ENCODE measurements around the gene IRF6.

GRCh38 chr1:209774592-209774991 lies 31.4 kb downstream of the IRF6 start:
- TF ChIP-seq, protein P1, sequence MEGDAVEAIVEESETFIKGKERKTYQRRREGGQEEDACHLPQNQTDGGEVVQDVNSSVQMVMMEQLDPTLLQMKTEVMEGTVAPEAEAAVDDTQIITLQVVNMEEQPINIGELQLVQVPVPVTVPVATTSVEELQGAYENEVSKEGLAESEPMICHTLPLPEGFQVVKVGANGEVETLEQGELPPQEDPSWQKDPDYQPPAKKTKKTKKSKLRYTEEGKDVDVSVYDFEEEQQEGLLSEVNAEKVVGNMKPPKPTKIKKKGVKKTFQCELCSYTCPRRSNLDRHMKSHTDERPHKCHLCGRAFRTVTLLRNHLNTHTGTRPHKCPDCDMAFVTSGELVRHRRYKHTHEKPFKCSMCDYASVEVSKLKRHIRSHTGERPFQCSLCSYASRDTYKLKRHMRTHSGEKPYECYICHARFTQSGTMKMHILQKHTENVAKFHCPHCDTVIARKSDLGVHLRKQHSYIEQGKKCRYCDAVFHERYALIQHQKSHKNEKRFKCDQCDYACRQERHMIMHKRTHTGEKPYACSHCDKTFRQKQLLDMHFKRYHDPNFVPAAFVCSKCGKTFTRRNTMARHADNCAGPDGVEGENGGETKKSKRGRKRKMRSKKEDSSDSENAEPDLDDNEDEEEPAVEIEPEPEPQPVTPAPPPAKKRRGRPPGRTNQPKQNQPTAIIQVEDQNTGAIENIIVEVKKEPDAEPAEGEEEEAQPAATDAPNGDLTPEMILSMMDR (IDR thresholded peaks at IDR 0.05): no peak
- no peak for TF ChIP-seq POLR2A (IDR thresholded peaks at IDR 0.05)
